ENCODE results near the gene CTNNA1. TPM values are rescaled to one million over a fixed set of nuclear protein-coding genes. Genes with fewer than 3 reads are reported as not detected.

Gene CTNNA1
- total RNA-seq, 3 donors from 2014 or later (not counting 1 experiment from before 2014, with no cell fraction given), result 34.4 to 53.0 (median 49.8) TPM

- Mint-ChIP-seq H3K9me3 (no peaks in the 10 kb centered on the region), H3K4me3 (no peak overlapping the region), H3K36me3 (no peaks in the 10 kb centered on the region), H3K27ac (no peak overlapping the region), H3K4me1 (no peaks in the 10 kb centered on the region), H3K27me3 (ENCODE audit: low read depth in 2 of 2) (no peaks in the 10 kb centered on the region)
- Histone ChIP-seq H3K4me1 (ENCODE audit: control insufficient read depth, insufficient read depth, low read length) (no peaks in the 10 kb centered on the region), H3K27ac (ENCODE audit: low read length) (no peak overlapping the region), H3K4me3 (ENCODE audit: low read length) (no peak overlapping the region), H3K36me3 (ENCODE audit: control insufficient read depth, insufficient read depth, low read length) (no peaks in the 10 kb centered on the region), H3K27me3 (ENCODE audit: control insufficient read depth, insufficient read depth, low read length) (no peaks in the 10 kb centered on the region), H3K9me3 (ENCODE audit: control insufficient read depth, insufficient read depth, low read length) (no peaks in the 10 kb centered on the region)
- WGBS (ENCODE audit: insufficient coverage), result 100% methylated on average over 1 of the region's 2 CpGs
- ATAC-seq (no peak), DNase-seq (no peak)
- no peak for TF ChIP-seq CTCF (IDR thresholded peaks at IDR 0.05)
- intact Hi-C loops (cut with micrococcal nuclease), result no loop called here
These were observed 88.3 kb downstream of the CTNNA1 start for GRCh38 chr5:138841531-138841930.

- Mint-ChIP-seq H3K4me1 (peaks cover 4 to 15% of the 10 kb centered on the region in 2 donors), H3K4me3 (no peak overlapping the region), H3K27ac (no peak overlapping the region), H3K9me3 (no peaks in the 10 kb centered on the region), H3K36me3 (no peaks in the 10 kb centered on the region), H3K27me3 (ENCODE audit: low read depth in 2 of 2) (no peaks in the 10 kb centered on the region)
- Histone ChIP-seq H3K4me3 (ENCODE audit: low read length) (no peak overlapping the region), H3K4me1 (ENCODE audit: control insufficient read depth, insufficient read depth, low read length) (no peaks in the 10 kb centered on the region), H3K27me3 (ENCODE audit: control insufficient read depth, insufficient read depth, low read length) (no peaks in the 10 kb centered on the region), H3K9me3 (ENCODE audit: control insufficient read depth, insufficient read depth, low read length) (no peaks in the 10 kb centered on the region), H3K36me3 (ENCODE audit: control insufficient read depth, insufficient read depth, low read length) (no peaks in the 10 kb centered on the region), H3K27ac (ENCODE audit: low read length) (no peak overlapping the region)
- intact Hi-C loops (cut with micrococcal nuclease), result no loop called here
- ATAC-seq (no peak), DNase-seq (no peak)
- TF ChIP-seq CTCF (IDR thresholded peaks at IDR 0.05), result no peak
- WGBS (ENCODE audit: insufficient coverage), result 94% methylated on average over 2 of the region's 2 CpGs
These were observed 90.3 kb downstream of the CTNNA1 start for GRCh38 chr5:138843316-138844124.

- Mint-ChIP-seq H3K27me3 (ENCODE audit: low read depth in 2 of 2) (no peaks in the 10 kb centered on the region), H3K27ac (no peak overlapping the region), H3K4me3 (no peak overlapping the region), H3K36me3 (no peaks in the 10 kb centered on the region), H3K9me3 (no peaks in the 10 kb centered on the region), H3K4me1 (peaks cover 6 to 18% of the 10 kb centered on the region in 2 donors)
- no peaks in the 10 kb centered on the region for H3K4me1 ChIP-seq (ENCODE audit: control insufficient read depth, insufficient read depth, low read length)
- TF ChIP-seq CTCF (IDR thresholded peaks at IDR 0.05), result no peak
- intact Hi-C loops (cut with micrococcal nuclease), result no loop called here
- WGBS (ENCODE audit: insufficient coverage), result 100% methylated on average over 4 of the region's 4 CpGs
- no peak overlapping the region for H3K4me3 ChIP-seq (ENCODE audit: low read length)
- DNase-seq (no peak), ATAC-seq (no peak)
- no peaks in the 10 kb centered on the region for H3K9me3 ChIP-seq (ENCODE audit: control insufficient read depth, insufficient read depth, low read length)
- no peaks in the 10 kb centered on the region for H3K27me3 ChIP-seq (ENCODE audit: control insufficient read depth, insufficient read depth, low read length)
- no peaks in the 10 kb centered on the region for H3K36me3 ChIP-seq (ENCODE audit: control insufficient read depth, insufficient read depth, low read length)
- no peak overlapping the region for H3K27ac ChIP-seq (ENCODE audit: low read length)
These were observed 90.9 kb downstream of the CTNNA1 start for GRCh38 chr5:138844125-138844461.

Data from natural killer cell (primary cell).